ENCODE data around the gene STMN3.
"Not testable (repeated sequence)": the region's sequence is repeated elsewhere in the genome, so short reads cannot be mapped to it uniquely, and the experiment has no call there.

STMN3 gene

DNA sequence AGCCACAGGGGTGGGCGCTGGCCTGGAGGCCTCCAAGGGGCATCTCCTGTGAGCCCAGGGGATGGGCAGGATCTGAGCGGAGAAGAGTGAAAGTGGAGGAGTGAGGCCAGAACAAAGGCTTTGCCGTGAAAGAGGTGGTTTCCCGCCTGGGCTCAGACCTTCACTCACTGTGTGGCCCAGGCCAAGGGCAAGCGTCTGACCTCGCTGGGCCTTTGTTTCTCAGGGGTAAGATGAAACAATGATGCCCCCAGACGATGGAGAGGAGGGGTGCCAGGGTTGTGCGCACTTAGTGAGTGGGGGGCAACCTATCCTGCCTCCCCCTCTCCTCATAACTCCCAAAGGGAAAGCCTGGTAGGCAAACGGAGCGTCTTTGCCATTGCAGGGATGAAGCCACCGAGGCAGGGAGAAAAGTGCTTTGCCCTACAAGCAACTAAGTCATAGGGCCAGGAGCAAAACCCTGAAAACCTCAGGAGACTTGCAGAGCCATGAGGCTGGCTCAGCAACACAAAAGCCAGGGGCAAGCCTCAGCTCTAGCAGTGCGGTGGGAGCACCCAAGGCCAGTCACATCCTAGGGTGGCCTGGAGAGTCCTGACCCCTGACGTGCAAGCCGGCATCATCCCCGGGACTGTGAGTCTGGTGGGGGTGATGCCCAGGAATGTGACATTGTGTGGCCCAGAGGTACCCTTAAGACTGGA lies 897 bp upstream of the STMN3 start:
- no peak for DNase-seq

GRCh38 chr20:63652192-63652980 lies 838 bp downstream of the STMN3 start:
- no peak for DNase-seq

DNA sequence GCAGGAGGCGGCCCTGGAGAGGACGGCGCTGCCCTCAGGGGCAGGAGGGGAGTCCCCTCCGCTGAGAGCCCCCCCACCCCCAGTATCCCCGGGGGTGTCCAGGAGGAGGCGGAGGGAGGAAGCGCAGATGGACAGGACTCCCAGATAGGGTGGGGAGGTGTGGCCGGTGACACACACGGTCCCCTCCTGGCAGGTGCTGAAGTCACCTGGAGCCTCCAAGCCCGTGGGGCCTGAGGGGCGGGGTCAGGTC lies 1.4 kb downstream of the STMN3 start:
- DNase-seq, result no peak

- not testable (repeated sequence) for DNase-seq
Measured at GRCh38 chr20:63650486-63650885, 2.7 kb downstream of the STMN3 start.

GRCh38 chr20:63648895-63649589 lies 4.2 kb downstream of the STMN3 start:
- DNase-seq, result no peak

DNA sequence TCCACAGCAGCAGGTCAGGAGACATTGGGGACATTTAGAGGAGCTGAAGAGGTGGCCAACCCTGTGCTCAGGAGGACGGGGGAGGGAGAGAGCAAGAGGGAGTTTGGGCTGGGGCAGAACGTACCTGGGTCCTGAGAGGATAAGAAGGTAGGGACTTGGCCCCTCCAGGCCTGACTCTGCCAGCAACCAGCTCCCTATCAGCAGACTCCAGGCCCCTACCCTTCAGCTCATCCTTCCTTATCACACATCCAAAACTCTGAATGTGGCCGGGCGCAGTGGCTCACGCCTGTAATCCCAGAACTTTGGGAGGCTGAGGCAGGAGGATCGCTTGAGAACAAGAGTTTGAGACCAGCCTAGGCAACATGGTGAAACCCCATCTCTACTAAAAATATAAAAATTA lies 5.0 kb downstream of the STMN3 start:
- no peak for DNase-seq

DNA sequence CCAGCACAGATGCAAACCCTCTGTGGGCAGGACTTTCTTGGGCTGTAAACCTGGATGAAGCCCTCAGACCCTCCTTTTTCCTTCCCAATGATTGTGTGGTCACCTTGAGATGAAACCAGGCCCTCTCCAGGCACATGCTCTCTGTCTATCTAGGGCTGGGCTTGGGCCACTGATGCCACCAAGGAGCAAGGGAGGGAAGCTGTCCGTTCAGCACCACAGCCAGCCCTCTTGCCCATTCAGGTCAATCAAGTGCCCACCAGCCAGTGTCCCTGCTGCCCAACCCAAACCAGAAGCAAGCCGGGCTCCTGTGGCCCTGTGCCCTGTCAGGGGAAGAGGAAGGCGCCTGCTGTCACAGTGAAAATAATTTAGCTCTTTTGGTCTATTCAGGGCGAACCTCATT lies 8.0 kb downstream of the STMN3 start:
- no peak for DNase-seq

DNA sequence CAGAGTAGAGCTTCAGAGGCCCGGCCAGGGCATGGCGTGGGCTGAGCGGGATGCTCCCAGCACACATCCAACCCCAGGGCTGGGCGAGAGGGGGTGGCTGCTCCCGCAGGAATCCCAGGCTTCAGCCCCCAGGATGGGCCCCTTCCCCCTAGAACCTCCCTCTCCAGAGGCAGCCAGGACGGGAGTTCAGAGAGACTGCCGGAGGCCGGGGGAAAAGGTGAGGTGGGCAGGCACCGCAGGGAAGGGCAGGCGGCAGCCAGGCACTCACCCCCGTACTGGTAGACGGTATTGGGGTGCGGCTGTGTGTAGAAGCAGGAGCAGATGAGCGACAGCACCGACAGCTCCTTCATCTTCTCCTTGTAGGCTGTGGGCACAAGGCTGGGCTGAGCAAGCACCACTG lies 9.3 kb downstream of the STMN3 start:
- no peak for DNase-seq

DNA sequence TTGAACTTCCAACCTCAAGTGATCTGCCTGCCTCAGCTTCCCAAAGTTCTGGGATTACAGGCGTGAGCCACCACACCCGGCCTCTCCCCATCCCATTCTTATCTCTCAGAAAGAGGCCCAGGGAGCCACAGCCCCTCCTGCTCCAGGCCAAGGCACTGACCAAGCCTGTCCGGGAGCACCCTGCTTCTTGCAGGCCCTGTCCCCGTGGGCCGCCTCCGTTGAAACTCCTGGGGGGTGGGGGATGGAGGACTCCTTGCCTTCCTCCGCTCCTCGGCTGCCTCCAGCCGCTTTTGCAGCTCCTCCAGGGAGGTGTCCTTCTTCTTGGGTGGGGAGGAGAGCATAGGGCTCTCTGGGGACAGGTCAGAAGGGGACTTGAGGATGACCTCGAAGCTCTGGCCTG lies 9.7 kb downstream of the STMN3 start:
- no peak for DNase-seq

- DNase-seq, result no peak
Measured at GRCh38 chr20:63642527-63643247, 10.5 kb downstream of the STMN3 start.

DNA sequence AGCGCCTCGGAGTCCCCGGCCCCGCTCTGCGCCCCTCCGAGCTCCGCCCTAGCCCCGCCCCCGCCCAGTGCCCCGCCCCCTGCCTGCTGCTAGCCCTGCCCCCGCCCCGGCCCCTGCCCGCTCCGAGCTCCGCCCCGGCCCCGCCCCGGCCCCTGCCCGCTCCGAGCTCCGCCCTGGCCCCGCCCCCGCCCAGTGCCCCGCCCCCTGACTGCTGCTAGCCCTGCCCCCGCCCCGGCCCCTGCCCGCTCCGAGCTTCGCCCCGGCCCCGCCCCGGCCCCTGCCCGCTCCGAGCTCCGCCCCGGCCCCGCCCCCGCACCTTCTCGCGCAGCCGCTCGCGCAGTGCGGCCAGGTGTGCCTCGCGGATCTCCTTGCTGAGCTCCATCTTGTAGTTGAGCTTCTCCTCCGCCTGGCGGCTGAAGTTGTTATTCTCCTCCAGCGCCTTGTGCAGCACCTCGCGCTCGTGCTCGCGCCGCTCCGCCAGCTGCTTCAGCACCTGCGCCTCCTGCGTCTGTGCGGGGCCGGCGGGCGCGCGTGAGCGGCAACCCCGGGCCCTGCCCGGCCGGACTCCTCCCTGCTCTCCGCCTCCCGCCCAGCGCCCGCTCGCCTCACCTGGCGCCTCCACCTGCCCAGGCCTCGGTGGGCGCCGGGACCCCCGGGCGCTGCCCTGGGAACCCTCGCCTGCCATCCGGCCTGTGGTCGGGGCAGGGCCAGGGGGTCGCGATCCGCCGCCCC lies 11.3 kb downstream of the STMN3 start:
- DNase-seq, result peak; percentile 59

- DNase-seq, result no peak
Measured at GRCh38 chr20:63641146-63641791, 12.0 kb downstream of the STMN3 start.

DNA sequence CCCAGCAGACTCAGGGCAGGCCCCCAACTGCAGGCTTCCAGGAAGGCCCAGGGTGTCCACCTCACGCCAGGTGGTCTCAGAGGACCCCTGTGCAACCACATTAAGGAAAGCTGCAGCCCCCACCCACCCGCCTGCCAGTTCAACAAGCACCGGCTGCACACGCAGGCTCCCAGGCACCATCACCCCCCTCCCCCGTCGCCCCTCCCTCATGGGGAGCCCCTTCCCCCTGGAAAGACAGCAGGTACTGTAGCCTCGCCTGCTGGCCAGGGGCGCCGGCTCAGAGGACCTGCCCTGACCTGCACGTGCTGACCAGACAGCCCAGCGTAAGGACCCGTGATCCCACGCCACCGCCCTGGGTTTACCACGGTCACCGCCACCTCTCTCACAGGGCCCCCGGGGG lies 12.5 kb downstream of the STMN3 start:
- not testable (repeated sequence) for DNase-seq

- DNase-seq, result no peak
Measured at GRCh38 chr20:63640086-63640485, 13.1 kb downstream of the STMN3 start.

DNA sequence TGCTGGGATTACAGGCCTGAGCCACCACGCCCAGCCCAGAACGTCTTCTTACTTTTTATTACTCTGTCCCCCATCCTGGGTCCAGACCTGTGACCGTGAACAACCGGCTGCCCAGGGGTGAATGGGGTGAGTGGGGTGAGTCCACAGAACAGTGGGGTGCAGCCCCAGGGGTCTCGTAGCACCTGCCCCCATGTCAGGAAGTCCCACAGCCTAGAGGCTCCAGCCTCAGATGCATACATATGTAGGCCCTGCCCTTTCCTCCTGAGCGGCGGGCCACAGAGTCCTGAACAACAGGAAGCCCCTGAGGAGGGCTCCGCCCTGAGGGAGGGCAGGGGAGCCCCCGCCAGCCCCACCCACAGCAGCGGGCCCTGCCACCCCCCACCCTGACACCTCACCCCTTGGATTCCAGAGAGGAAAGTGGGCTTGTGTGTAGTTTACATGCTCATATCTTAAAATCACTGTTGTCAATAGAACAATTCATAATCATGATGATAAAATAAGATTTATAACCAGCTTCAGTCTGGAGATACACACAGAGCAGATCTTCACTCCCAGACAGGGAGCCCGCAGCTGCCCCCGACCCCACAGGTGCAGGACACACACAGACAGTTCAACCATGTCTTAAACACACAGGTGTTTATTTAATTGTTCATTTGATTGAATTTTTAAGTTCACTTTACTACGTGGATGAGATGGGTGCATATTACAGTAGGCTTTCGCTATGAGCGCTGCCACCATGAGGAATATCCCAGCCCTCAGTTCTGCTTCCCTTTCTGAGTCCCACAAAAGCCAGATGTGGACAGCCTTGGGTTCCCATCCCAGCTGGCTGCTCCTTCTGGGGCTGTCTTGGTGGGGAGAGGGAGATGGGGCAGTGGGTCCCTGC lies 13.9 kb downstream of the STMN3 start:
- peak; percentile 16 for DNase-seq

DNA sequence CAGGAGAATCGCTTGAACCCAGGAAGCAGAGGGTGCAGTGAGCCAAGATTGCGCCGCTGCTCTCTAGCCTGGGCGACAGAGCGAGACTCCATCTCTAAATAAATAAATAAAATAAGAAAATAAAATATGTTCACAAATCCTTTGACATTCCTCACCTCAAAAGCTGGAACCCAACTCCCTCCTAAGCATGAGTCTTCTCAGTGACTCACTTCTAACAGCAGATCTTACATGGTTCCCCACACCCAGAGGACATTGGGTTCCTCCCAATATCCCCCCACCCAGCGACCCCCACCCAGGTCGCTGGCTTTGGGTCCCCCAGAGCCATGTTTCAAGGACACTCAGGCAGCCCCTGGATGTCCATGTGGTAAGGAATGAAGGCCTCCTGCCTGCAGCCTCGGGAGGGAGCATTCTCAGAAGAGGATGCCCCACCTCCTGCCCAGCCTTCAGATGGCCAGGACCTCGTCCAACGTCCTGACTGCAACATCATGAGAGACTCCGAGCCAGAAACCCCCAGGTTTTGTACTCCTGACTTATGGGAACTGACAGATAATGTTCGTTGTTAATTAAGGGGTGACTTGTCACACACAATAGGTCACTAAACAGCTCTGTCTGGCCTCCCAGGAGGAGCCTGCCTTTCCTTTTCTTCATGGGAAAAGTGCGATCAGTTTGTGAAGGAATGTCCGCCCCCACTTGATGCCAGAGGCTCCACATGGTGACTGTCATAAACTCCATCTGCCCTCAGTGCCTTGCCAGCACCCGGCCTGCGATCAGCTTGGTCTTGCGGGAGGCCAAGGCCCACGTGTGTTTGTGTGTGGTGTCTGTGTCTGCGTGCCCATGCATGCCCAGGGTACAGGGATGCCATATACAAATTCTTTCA lies 16.2 kb downstream of the STMN3 start:
- DNase-seq, result no peak

DNA sequence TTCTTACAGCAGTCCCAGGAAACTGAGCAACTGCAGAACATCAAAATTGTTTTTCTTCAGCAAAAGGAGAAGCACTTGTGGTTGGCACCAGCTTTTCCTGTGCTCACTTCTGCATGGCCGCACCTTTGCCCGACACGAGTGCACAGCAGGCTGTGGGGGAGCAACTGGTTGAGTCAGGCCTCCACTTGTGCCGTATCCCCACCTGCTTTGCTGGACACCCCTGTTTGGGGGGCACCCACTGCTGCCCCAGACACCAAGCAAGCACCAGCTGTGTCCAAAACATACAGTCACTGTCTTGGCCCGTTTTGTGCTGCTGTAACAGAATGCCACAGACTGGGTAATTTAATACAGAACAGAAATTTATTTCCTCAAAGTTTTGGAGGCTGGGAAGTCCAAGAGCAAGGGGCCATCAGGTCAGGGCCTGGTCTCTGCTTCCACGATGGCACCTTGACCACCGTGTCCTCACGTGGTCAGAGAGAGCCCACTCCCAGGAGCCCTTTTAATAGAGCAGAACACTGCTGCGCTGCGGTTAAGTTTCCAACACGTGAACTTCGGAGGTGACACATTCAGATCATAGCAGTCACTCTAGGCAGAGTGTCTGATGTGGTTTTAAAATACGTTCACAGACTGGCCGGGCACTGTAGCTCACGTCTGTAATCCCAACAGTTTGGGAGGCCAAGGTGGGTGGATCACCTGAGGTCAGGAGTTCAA lies 17.6 kb downstream of the STMN3 start:
- DNase-seq, result peak; percentile 79

DNA sequence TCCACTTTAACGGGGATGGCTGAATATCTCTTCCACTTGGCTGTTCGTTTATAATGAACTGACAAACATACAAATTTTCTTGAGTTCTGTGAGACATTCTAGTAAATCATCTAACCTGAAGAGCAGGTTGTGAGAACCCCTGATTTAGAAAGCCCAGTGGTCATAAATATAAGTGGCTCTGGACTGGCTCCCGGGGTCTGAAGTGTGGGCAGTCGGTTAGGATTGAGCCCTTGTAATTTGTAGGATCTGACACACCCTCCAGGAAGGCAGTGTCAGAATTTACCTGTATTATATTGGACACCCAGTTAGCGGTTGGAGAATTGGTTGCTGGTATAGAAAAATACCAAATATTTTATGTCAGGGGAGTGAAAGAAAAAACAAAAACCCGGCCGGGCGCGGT lies 19.5 kb downstream of the STMN3 start:
- DNase-seq, result no peak

GRCh38 chr20:63631426-63631825 lies 21.8 kb downstream of the STMN3 start:
- not testable (repeated sequence) for DNase-seq

DNA sequence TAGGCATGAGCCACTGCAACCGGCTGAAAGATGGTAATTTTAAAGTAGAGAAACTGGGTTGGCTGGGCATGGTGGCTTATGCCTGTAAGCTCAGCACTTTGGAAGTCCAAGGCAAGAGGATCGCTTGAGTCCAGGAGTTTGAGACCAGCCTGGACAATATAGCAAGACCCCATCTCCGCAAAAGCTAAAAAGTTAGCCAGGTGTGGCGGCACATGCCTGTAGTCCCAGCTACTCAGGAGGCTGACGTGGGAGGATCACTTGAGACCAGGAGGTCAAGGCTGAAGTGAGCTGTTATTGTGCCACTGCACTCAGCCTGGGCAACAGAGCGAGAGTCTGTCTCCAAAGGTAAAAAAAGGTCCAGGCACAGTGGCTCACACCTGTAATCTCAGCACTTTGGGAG lies 22.3 kb downstream of the STMN3 start:
- not testable (repeated sequence) for DNase-seq

All from MV-4-11 (cell line).